Endothelial cell (in vitro differentiated cells): ENCODE results near the gene GPR146. TPM values are rescaled to one million over a fixed set of nuclear protein-coding genes. Genes with fewer than 3 reads are reported as not detected.

Source experiments
- DNase-seq: peaks from one replicate; pipeline ENCODE4 v3.0.0; 2021; ENCODE audit warnings: low spot score
- H3K27ac Mint-ChIP-seq: one replicate; pipeline ENCODE4 v1.8.0; 2021; ENCODE audit warnings: mixed read lengths, inconsistent platforms; ENCODE audit not compliant: unreplicated experiment
- H3K27me3 Mint-ChIP-seq: one replicate; pipeline ENCODE4 v1.8.0; 2021; ENCODE audit warnings: mild to moderate bottlenecking, moderate library complexity, mixed read lengths, inconsistent platforms; ENCODE audit not compliant: unreplicated experiment
- H3K36me3 Mint-ChIP-seq: one replicate; pipeline ENCODE4 v1.8.0; 2021; ENCODE audit warnings: mild to moderate bottlenecking, low read depth, mixed read lengths, inconsistent platforms; ENCODE audit not compliant: unreplicated experiment
- H3K4me1 Mint-ChIP-seq: one replicate; pipeline ENCODE4 v1.8.0; 2021; ENCODE audit warnings: mild to moderate bottlenecking, mixed read lengths, inconsistent platforms; ENCODE audit not compliant: unreplicated experiment
- H3K4me3 Mint-ChIP-seq: one replicate; pipeline ENCODE4 v1.8.0; 2021; ENCODE audit warnings: mild to moderate bottlenecking, mixed read lengths, inconsistent platforms; ENCODE audit not compliant: unreplicated experiment
- H3K9me3 Mint-ChIP-seq: one replicate; pipeline ENCODE4 v1.8.0; 2021; ENCODE audit warnings: mixed read lengths, inconsistent platforms; ENCODE audit not compliant: unreplicated experiment
- total RNA-seq: library from RNA; stranded (reverse); fragmentation: NEBNext Ultra II Directional; extraction: Animal tissue kit (Norgen Biotek cat#: 25700); gene quantifications from one replicate; pipeline ENCODE4 v1.2.1, GENCODE V29; 2021; ENCODE audit not compliant: unreplicated experiment
- TF ChIP-seq, protein P1 (sequence below): fragments of 200-600 bp; sonication (generic); IDR thresholded peaks from one replicate; pipeline ENCODE4 v1.5.0; 2021; ENCODE audit warnings: antibody characterized with exemption; ENCODE audit not compliant: unreplicated experiment

Gene GPR146
- total RNA-seq, 1 donor from 2014 or later: 8.1 TPM

DNA sequence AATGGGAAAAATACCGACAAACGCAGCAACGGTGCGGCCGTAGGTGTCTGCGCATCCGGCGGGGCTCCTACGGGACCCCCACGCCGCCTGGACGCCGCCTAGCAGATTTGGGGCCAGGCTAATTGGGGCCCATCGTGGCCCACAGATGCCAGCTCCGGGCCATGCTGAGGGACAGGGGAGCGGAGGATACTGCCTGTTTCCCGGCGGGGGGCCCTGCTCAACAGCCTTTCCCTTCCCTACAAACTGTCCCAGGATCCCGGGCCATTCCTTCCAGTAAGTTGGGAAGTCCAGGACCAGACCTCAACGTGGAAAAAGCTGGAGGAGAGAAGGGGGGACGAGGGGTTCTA is 21.9 kb downstream of the GPR146 start:
- H3K9me3 Mint-ChIP-seq: no peaks in the 10 kb centered on the region
- H3K4me3 Mint-ChIP-seq: no peak overlapping the region
- H3K27ac Mint-ChIP-seq: no peak overlapping the region
- no peak for DNase-seq
- TF ChIP-seq, protein P1, sequence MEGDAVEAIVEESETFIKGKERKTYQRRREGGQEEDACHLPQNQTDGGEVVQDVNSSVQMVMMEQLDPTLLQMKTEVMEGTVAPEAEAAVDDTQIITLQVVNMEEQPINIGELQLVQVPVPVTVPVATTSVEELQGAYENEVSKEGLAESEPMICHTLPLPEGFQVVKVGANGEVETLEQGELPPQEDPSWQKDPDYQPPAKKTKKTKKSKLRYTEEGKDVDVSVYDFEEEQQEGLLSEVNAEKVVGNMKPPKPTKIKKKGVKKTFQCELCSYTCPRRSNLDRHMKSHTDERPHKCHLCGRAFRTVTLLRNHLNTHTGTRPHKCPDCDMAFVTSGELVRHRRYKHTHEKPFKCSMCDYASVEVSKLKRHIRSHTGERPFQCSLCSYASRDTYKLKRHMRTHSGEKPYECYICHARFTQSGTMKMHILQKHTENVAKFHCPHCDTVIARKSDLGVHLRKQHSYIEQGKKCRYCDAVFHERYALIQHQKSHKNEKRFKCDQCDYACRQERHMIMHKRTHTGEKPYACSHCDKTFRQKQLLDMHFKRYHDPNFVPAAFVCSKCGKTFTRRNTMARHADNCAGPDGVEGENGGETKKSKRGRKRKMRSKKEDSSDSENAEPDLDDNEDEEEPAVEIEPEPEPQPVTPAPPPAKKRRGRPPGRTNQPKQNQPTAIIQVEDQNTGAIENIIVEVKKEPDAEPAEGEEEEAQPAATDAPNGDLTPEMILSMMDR: no peak
- peaks cover 29% of the 10 kb centered on the region for H3K36me3 Mint-ChIP-seq
- H3K27me3 Mint-ChIP-seq: peaks cover 17% of the 10 kb centered on the region
- H3K4me1 Mint-ChIP-seq: peaks cover 6% of the 10 kb centered on the region

DNA sequence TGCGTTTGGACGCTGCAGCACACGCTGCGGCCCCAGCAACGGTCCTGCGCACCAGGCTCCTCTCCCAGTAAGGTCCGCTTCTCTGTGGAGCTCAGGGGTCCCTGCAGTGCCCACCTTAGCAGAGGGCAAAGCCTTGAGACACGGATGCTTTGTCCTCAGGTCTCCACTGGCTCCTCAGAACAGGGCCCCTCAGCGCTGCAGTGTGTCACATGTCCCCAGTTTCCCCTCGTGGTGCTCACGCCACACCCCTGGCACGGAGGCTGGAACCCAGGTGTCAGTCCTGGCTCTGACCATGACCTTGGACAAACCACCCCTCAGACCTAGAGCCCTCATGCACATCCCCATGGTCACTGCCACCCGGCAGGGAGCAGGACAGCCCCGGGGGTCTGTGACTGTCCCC is 23.7 kb downstream of the GPR146 start:
- H3K27me3 Mint-ChIP-seq: peaks cover 11% of the 10 kb centered on the region
- no peak for DNase-seq
- no peak overlapping the region for H3K4me3 Mint-ChIP-seq
- no peaks in the 10 kb centered on the region for H3K9me3 Mint-ChIP-seq
- H3K4me1 Mint-ChIP-seq: peaks cover 8% of the 10 kb centered on the region
- H3K36me3 Mint-ChIP-seq: peaks cover 19% of the 10 kb centered on the region
- H3K27ac Mint-ChIP-seq: no peak overlapping the region
- TF ChIP-seq, protein P1: no peak

DNA sequence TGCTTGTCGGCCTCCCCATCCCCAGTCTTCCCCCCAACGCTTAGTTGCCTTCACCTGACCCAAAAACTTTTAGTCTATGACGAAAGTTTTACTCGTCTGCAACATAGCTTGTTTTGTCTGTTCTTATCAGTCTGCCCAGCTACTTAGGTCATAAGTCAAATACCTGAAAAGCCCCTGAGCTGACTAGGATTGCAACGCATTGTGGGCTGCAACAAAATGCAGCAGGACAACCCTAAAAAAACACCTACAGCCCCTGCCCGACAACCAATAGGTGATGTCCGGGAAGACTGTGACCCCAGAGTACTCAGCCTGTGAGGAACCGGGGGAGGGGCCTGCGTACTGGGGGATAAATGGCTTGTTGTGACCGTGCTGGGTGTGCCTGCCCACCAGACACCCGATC is 24.3 kb downstream of the GPR146 start:
- Mint-ChIP-seq H3K4me3 (peak overlapping the region; percentile 37), H3K27me3 (peaks cover 12% of the 10 kb centered on the region)

DNA sequence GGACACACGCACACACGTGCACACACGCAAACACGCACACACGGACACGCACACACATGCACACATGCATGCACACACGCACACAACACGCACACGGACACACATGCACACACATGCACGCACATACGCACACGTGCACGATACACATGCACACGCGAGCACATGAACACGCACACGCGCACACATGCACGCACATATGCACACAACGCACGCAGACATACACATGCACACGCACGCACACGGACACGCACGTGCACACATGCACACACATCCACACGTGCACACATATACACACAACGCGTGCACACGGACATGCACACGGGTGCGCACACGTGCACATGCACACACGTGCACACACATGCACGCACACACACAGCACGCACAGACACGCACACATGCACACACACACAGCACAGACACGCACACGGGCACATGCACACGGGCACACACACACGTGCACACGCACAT is 26.2 kb downstream of the GPR146 start:
- peaks cover 9% of the 10 kb centered on the region for H3K36me3 Mint-ChIP-seq
- no peak overlapping the region for H3K4me3 Mint-ChIP-seq

More for the DNA sequence above, 24.3 kb downstream of the GPR146 start:
- H3K36me3 Mint-ChIP-seq: peaks cover 13% of the 10 kb centered on the region
- TF ChIP-seq, protein P1: no peak
- no peak for DNase-seq
- H3K27ac Mint-ChIP-seq: no peak overlapping the region
- no peaks in the 10 kb centered on the region for H3K9me3 Mint-ChIP-seq
- H3K4me1 Mint-ChIP-seq: peaks cover 12% of the 10 kb centered on the region

DNA sequence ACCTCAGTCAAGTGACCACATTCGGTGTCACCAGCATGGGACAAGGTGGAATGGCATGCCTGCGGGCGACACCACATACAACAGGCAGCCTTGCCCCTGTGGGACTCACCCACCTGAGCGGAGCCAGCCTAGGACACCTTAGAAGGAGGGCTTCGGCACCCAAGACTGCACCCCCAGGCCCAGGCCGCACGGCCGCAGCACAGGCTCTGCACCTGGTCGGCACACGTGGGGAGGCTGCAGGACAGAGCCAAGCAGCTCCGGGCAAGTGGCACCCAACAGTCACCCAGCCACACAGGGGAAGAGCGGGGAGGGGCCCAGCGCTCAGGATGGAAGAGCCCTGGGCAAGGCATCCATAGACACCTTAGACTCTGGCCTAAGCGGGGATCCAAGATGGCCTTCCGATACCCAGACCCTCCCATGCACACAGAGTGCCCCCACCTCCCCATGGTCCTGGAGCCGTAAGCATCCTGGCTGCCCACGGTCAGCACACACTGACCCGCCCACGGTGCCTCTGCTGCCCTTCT is 27.4 kb downstream of the GPR146 start:
- H3K9me3 Mint-ChIP-seq: no peaks in the 10 kb centered on the region
- no peak overlapping the region for H3K4me3 Mint-ChIP-seq
- H3K27ac Mint-ChIP-seq: no peak overlapping the region
- H3K27me3 Mint-ChIP-seq: peaks cover 14% of the 10 kb centered on the region
- TF ChIP-seq, protein P1: no peak
- H3K36me3 Mint-ChIP-seq: peaks cover 9% of the 10 kb centered on the region
- peaks cover 6% of the 10 kb centered on the region for H3K4me1 Mint-ChIP-seq
- DNase-seq: no peak

More for the DNA sequence above, 26.2 kb downstream of the GPR146 start:
- Mint-ChIP-seq H3K4me1 (peaks cover 6% of the 10 kb centered on the region), H3K9me3 (no peaks in the 10 kb centered on the region), H3K27me3 (peaks cover 14% of the 10 kb centered on the region), H3K27ac (no peak overlapping the region)
- TF ChIP-seq, protein P1: no peak
- DNase-seq: no peak
